ENCODE measurements around the gene PSD4. TPM values are rescaled to one million over a fixed set of nuclear protein-coding genes. Genes with fewer than 3 reads are reported as not detected.

Gene PSD4
- polyA plus RNA-seq, 1 donor from 2014 or later = 0.67 TPM

DNA sequence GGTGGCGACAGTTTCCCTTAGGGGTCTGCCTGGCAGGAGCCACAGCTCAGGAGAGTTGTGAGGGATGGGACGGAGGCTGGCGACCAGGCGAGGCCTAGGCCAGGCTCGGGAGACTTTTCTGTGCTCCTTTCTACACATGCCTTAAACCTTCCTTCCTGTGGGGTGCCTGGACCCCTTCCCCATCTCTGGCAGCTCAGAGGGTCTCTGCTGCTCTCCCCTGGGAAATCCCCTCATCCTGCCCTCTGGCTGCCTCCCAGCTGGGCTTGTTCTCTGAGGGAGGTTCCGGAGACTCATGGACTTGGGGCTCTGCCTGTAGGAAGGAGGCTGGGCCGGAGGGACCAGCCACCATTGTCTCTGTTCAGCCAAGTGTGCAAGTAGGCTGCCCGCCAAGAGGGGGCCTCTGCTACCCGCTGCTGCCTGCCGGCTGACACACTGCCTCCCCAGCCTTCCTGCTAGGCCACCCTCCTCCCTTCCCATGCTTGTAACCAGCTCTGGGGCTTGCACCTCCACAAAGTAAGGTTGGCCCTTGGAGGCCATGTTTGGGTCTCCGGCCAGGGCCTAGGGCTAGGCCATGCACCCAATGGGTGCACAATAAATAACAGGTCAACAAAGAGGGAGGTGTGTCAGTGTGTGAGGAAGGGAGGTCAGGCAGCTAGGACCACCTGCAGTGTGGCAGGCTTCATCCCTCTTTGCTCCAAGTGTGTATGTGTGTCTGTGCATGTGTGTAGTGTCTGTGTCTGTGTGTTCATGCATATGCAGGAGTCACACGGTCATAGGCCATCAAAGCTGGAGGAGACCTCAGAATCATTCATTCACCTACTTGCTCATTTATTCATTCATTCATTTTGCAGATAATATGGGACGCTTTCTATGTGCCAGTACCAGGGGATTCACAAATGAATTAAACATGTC is 28.8 kb downstream of the PSD4 start:
- Histone ChIP-seq H3K4me2 (ENCODE audit: low read length) (no peak overlapping the region), H3K27ac (ENCODE audit: low read length) (no peak overlapping the region)

DNA sequence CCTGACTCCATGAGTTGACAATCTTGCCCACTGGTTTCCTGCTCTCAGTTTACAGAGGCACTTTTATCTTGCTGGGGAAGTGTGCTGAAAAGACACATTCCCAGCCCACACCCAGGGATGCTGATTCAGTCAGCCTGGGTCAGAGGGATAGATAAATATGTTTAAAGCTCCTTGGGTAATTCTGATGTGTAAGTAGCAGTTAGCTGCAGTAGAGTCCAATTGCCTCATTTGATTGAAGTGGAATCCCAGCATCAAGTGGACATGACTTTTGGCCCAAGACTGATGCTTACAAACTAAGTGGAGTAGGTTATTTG is 29.4 kb downstream of the PSD4 start:
- no peaks in the 10 kb centered on the region for H4K20me1 ChIP-seq (ENCODE audit: insufficient read depth)
- no peaks in the 10 kb centered on the region for H3K36me3 ChIP-seq (ENCODE audit: insufficient read depth, low read length)
- H3K4me2 ChIP-seq (ENCODE audit: low read length) = no peak overlapping the region
- H3K9ac ChIP-seq (ENCODE audit: low read length) = no peak overlapping the region
- H2AFZ ChIP-seq (ENCODE audit: low read depth, low read length) = no peak overlapping the region
- TF ChIP-seq POLR2AphosphoS5 (IDR thresholded peaks at IDR 0.05) = no peak
- TF ChIP-seq SMC3 (conservative IDR thresholded peaks at IDR 0.05; ENCODE audit: poor library complexity) = no peak
- TF ChIP-seq, protein P1, sequence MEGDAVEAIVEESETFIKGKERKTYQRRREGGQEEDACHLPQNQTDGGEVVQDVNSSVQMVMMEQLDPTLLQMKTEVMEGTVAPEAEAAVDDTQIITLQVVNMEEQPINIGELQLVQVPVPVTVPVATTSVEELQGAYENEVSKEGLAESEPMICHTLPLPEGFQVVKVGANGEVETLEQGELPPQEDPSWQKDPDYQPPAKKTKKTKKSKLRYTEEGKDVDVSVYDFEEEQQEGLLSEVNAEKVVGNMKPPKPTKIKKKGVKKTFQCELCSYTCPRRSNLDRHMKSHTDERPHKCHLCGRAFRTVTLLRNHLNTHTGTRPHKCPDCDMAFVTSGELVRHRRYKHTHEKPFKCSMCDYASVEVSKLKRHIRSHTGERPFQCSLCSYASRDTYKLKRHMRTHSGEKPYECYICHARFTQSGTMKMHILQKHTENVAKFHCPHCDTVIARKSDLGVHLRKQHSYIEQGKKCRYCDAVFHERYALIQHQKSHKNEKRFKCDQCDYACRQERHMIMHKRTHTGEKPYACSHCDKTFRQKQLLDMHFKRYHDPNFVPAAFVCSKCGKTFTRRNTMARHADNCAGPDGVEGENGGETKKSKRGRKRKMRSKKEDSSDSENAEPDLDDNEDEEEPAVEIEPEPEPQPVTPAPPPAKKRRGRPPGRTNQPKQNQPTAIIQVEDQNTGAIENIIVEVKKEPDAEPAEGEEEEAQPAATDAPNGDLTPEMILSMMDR (IDR thresholded peaks at IDR 0.05; ENCODE audit: poor library complexity, severe bottlenecking) = no peak
- TF ChIP-seq RAD21 (conservative IDR thresholded peaks at IDR 0.05) = no peak
- TF ChIP-seq TAF1 (IDR thresholded peaks at IDR 0.05; ENCODE audit: low read depth) = no peak
- TF ChIP-seq EZH2 (IDR thresholded peaks at IDR 0.05; ENCODE audit: borderline replicate concordance, insufficient read depth, low read length, poor library complexity, severe bottlenecking) = no peak
- TF ChIP-seq EP300 (conservative IDR thresholded peaks at IDR 0.05; ENCODE audit: poor library complexity, severe bottlenecking) = no peak
- TF ChIP-seq, protein P2, sequence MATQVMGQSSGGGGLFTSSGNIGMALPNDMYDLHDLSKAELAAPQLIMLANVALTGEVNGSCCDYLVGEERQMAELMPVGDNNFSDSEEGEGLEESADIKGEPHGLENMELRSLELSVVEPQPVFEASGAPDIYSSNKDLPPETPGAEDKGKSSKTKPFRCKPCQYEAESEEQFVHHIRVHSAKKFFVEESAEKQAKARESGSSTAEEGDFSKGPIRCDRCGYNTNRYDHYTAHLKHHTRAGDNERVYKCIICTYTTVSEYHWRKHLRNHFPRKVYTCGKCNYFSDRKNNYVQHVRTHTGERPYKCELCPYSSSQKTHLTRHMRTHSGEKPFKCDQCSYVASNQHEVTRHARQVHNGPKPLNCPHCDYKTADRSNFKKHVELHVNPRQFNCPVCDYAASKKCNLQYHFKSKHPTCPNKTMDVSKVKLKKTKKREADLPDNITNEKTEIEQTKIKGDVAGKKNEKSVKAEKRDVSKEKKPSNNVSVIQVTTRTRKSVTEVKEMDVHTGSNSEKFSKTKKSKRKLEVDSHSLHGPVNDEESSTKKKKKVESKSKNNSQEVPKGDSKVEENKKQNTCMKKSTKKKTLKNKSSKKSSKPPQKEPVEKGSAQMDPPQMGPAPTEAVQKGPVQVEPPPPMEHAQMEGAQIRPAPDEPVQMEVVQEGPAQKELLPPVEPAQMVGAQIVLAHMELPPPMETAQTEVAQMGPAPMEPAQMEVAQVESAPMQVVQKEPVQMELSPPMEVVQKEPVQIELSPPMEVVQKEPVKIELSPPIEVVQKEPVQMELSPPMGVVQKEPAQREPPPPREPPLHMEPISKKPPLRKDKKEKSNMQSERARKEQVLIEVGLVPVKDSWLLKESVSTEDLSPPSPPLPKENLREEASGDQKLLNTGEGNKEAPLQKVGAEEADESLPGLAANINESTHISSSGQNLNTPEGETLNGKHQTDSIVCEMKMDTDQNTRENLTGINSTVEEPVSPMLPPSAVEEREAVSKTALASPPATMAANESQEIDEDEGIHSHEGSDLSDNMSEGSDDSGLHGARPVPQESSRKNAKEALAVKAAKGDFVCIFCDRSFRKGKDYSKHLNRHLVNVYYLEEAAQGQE (IDR thresholded peaks at IDR 0.05; ENCODE audit: borderline replicate concordance) = no peak
- no peak for TF ChIP-seq MXI1 (conservative IDR thresholded peaks at IDR 0.05; ENCODE audit: poor library complexity, severe bottlenecking)
- H3K79me2 ChIP-seq (replicated peaks; ENCODE audit: insufficient read depth, low read length) = no peaks in the 10 kb centered on the region
- H3K9me3 ChIP-seq (ENCODE audit: low read length) = no peaks in the 10 kb centered on the region
- no peaks in the 10 kb centered on the region for H3F3A ChIP-seq (ENCODE audit: insufficient read depth, low read length, poor library complexity, severe bottlenecking)
- H3K27ac ChIP-seq (ENCODE audit: low read length) = no peak overlapping the region
- no peak overlapping the region for H3K4me3 ChIP-seq (ENCODE audit: low read length)
- H3K27me3 ChIP-seq (ENCODE audit: insufficient read depth, low read depth, low read length) = peaks cover 4% of the 10 kb centered on the region
- no peaks in the 10 kb centered on the region for H3K9me2 ChIP-seq (ENCODE audit: insufficient read depth, low read length)

More for the DNA sequence above, 28.8 kb downstream of the PSD4 start:
- Histone ChIP-seq H3K9me3 (ENCODE audit: low read length) (no peaks in the 10 kb centered on the region), H3K36me3 (ENCODE audit: insufficient read depth, low read length) (no peaks in the 10 kb centered on the region), H3K9me2 (ENCODE audit: insufficient read depth, low read length) (no peaks in the 10 kb centered on the region), H3K4me3 (ENCODE audit: low read length) (no peak overlapping the region), H3F3A (ENCODE audit: insufficient read depth, low read length, poor library complexity, severe bottlenecking) (no peaks in the 10 kb centered on the region), H3K9ac (ENCODE audit: low read length) (no peak overlapping the region), H2AFZ (ENCODE audit: low read depth, low read length) (no peak overlapping the region), H4K20me1 (ENCODE audit: insufficient read depth) (no peaks in the 10 kb centered on the region), H3K79me2 (replicated peaks; ENCODE audit: insufficient read depth, low read length) (no peaks in the 10 kb centered on the region), H3K27me3 (ENCODE audit: insufficient read depth, low read depth, low read length) (peaks cover 4% of the 10 kb centered on the region)
- no peak for TF ChIP-seq POLR2AphosphoS5 (IDR thresholded peaks at IDR 0.05)
- TF ChIP-seq, protein P2 (IDR thresholded peaks at IDR 0.05; ENCODE audit: borderline replicate concordance) = no peak
- no peak for TF ChIP-seq RAD21 (conservative IDR thresholded peaks at IDR 0.05)
- no peak for TF ChIP-seq MXI1 (conservative IDR thresholded peaks at IDR 0.05; ENCODE audit: poor library complexity, severe bottlenecking)
- no peak for TF ChIP-seq TAF1 (IDR thresholded peaks at IDR 0.05; ENCODE audit: low read depth)
- TF ChIP-seq EP300 (conservative IDR thresholded peaks at IDR 0.05; ENCODE audit: poor library complexity, severe bottlenecking) = no peak
- TF ChIP-seq EZH2 (IDR thresholded peaks at IDR 0.05; ENCODE audit: borderline replicate concordance, insufficient read depth, low read length, poor library complexity, severe bottlenecking) = no peak
- TF ChIP-seq, protein P1 (IDR thresholded peaks at IDR 0.05; ENCODE audit: poor library complexity, severe bottlenecking) = no peak
- TF ChIP-seq SMC3 (conservative IDR thresholded peaks at IDR 0.05; ENCODE audit: poor library complexity) = no peak
